SH-SY5Y (cell line): ENCODE measurements around the gene KLK3.

ENCODE experiments used
- GATA2 ChIP-seq: IDR thresholded peaks from 2 replicates; pipeline ENCODE4 v1.6.1; 2011; ENCODE audit warnings: mild to moderate bottlenecking, low read depth, low read length
- GATA3 ChIP-seq: IDR thresholded peaks from 2 replicates; pipeline ENCODE4 v1.6.1; 2011; ENCODE audit warnings: low read depth, mild to moderate bottlenecking, low read length, moderate library complexity

- TF ChIP-seq GATA2 = no peak
- TF ChIP-seq GATA3 = no peak
These were observed 20.9 kb upstream of the KLK3 start for GRCh38 chr19:50833802-50834167.
